Esophagus muscularis mucosa (tissue), 3 donors: ENCODE results near the gene HSD17B14.

ENCODE experiments used
- EP300 ChIP-seq: sonication (generic); formaldehyde crosslinking; IDR thresholded peaks from one replicate; pipeline ENCODE4 v1.6.1; 2017; ENCODE audit warnings: antibody characterized with exemption
- POLR2A ChIP-seq: fragments of 450-650 bp; IDR thresholded peaks from one replicate; pipeline ENCODE4 v1.6.1; 2017; ENCODE audit warnings: antibody characterized with exemption, moderate library complexity, mild to moderate bottlenecking, low read depth
- POLR2AphosphoS5 ChIP-seq, 2 donors: sonication (generic); formaldehyde crosslinking; IDR thresholded peaks; one replicate each; pipeline ENCODE4 v1.6.1; 2017; ENCODE audit warnings: antibody characterized with exemption in 2 of 2

DNA sequence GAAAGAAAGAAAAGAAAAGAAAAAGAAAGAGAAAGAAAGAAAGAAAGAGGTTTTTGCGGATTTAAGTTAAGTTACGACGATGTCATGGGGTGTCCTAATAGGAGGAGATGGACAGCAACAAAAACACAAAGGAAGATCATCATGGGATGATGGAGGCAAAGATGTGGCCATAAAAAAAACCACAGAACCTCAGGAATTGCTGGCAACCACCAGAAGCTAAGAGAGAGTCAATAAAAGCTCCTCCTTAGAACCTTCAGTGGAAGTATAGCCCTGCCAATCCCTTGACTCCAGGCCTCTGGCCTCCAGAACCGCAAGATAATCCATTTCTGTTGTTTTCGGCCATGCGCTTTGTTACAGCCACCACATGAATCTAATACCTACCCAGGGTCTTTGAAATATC is 20.6 kb upstream of the HSD17B14 start:
- TF ChIP-seq POLR2AphosphoS5 (IDR thresholded peaks at IDR 0.05), result no peak
- no peak for TF ChIP-seq POLR2A
- no peak for TF ChIP-seq EP300
